Suppressor macrophage treated with lipopolysaccharide for 4 hours (primary cell): ENCODE measurements around the gene PIGU.
"Not testable (repeated sequence)": the region's sequence is repeated elsewhere in the genome, so short reads cannot be mapped to it uniquely, and the experiment has no call there.

Source experiments
- DNase-seq: peaks from one replicate; pipeline ENCODE4 v3.0.0-alpha.2; 2020

PIGU gene

DNA sequence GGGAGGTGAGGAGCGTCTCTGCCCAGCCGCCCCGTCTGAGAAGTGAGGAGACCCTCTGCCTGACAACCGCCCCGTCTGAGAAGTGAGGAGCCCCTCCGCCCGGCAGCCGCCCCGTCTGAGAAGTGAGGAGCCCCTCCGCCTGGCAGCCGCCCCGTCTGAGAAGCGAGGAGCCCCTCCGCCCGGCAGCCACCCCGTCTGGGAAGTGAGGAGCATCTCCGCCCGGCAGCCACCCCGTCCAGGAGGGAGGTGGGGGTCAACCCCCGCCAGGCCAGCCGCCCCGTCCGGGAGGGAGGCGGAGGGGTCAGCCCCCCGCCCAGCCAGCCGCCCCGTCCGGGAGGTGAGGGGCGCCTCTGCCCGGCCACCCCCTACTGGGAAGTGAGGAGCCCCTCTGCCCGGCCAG is 18.2 kb downstream of the PIGU start:
- DNase-seq, result not testable (repeated sequence)

- DNase-seq, result no peak
These were observed 22.6 kb downstream of the PIGU start for GRCh38 chr20:34654207-34654744.

DNA sequence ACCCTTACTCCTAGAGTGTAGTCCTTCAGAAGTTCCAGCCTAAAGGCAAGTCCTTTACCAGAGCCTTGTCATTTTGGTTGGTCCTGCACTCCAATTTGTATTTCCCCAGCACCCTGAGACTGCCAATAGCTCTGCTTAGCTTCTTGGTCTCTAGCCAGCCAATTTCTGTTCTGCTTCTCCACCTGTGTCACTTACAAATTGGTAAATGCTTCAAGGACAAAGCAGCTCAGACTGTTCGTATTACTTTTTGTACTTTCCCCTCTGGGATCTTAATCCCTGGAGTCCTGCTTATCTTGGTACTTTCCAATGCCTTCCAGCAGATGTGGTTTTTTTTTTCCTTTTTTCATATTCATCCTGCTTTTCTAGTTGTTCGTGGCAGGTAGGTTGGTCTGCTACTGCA is 25.7 kb downstream of the PIGU start:
- no peak for DNase-seq

GRCh38 chr20:34647737-34648136 is 29.2 kb downstream of the PIGU start:
- DNase-seq, result no peak

- DNase-seq, result no peak
These were observed 31.9 kb downstream of the PIGU start for GRCh38 chr20:34644951-34645350.

GRCh38 chr20:34644345-34644744 is 32.5 kb downstream of the PIGU start:
- no peak for DNase-seq

DNA sequence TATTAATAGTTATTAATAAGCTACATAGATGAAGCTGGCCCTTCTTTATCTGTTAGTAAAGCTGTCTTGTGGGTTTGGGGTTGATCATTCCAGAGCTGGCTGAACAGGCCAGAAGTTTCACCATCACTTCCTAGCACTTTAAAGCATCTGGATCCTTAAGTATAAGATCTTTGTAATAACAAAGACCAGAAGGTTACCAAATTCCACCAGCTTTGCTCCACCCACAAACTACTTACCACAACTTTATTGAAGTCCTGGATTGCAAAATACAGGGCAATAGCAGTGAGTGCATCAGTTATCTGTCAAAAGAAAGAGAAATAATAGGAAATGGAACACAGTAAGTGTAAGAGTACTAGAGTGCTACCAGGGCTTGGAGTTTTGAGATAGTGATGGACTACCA is 33.0 kb downstream of the PIGU start:
- peak; percentile 55 for DNase-seq

DNA sequence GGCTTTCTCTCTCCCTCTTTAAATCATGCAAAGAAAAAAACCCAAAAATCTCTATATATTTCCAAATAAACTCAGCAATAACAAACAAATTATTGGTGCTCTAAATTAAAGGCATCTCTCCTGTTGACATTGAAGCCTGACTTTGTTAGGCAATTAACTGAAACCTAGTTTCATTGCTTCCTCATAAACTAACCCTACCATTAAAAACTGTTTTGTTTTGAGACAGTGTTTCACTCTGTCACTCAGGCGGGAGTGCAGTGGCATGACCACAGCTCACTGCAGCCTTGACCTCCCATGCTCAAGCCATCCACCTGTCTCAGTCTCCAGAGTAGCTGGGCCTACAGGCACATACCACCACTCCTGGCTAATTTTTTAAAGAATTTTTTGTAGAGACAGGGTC is 34.9 kb downstream of the PIGU start:
- DNase-seq, result no peak

DNA sequence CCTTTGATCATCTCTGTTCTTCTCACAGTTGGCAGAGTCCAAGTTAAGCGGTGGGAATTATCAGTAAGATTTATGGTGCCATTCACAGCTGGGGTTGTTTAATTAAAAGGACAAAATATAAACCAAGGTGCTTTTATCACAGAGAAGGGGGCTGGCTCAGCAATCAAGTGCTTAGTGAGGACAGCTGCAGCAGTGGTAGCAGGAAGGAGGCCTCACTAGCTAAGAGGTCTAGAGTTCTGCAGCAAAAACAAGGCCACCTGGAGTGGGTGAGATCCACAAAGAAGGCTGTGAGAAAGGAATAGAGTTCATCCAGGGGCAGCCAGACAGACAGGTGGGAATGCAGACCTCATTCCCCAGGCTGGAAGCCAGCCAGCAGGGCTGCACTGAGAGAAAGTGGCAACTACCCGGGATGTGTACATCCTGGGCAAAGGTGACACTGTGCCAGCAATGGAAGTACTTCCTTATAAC is 37.1 kb downstream of the PIGU start:
- no peak for DNase-seq

DNA sequence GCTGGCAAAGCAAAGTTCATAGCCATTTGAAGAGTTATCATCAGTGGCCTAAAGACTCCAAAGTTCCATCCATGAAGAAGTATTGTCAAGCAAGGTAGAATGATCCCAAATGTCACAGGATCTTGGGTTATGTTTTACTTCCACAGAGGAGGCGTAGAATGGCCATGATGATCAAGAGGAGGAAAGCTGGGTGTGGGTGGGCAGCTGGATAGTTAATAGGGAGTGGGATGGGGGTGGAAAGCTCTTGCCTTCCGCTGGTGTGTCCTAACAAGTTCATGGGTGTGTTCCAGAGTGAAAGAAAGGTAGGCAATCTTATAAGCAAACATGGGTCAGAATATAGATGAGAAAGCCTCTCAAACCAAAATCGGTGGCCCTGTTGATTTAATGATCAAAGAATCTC is 38.4 kb downstream of the PIGU start:
- DNase-seq, result no peak

GRCh38 chr20:34638039-34638292 is 38.9 kb downstream of the PIGU start:
- no peak for DNase-seq

- DNase-seq, result no peak
These were observed 39.5 kb downstream of the PIGU start for GRCh38 chr20:34637245-34638038.

GRCh38 chr20:34636648-34637047 is 40.2 kb downstream of the PIGU start:
- no peak for DNase-seq

GRCh38 chr20:34634392-34634791 is 42.5 kb downstream of the PIGU start:
- DNase-seq, result no peak

DNA sequence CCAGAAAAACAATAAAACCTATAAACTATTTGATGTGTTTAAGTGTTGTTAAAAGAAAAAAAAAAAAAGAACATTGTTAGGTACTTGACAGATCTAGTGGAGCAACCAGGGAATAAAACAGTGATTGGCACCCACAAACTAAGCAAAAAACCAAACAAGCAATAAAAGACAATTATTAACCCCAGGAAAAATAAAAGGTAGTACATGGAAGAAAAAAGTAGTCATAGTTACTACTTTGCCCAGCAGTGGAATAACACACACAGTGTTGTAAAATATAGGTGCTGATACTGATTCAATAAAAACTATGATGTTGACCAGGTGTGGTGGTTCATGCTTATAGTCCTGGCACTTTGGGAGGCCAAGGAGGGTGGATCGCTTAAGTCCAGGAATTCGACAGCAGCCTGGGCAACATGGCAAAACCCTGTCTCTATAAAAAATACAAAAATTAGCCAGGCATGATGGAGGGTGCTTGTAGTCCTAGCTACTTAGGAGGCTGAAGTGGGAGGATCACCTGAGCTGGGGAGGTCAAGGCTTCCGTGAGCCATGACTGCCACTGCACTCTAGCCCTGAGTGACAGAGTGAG is 43.9 kb downstream of the PIGU start:
- DNase-seq, result no peak

DNA sequence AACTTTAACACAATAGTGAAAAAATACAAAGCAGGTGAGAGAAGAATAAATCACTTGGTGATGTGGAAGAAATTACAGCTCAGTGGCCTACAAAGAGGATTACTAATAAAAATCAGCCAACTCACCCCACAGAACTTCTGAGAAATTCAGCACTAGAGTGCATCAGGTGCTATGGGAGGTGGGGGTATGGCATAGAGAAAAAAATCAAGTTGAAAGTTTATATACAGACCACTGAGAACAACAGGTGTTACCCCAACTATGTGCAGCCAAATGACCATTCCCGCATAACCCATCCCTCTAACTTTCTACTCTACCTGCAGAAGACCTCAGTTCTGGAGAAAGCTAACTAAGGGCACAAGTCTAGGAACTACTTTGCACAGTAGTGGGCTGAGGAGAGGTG is 47.0 kb downstream of the PIGU start:
- DNase-seq, result no peak

- DNase-seq, result no peak
These were observed 47.5 kb downstream of the PIGU start for GRCh38 chr20:34629342-34629741.

- no peak for DNase-seq
These were observed 48.9 kb downstream of the PIGU start for GRCh38 chr20:34628026-34628425.

- no peak for DNase-seq
These were observed 49.4 kb downstream of the PIGU start for GRCh38 chr20:34627458-34627857.

DNA sequence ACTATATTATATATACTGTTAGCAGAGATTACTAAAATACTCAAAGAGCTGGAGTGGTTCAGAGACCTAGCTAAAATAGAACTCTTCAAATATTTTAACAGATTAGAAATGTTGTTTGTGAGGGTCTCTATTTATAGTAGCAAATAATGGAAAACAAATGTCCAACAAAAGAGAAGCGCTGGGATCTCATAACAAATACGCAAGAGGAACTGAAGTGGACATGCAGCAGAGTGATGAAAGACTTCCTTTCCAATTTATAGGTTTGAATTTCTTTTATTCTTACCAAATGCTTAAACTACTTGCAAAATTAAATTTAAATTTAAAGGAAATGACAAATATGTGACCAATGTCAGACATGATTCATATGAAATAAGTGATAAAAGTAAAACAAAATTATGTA is 49.9 kb downstream of the PIGU start:
- DNase-seq, result peak; percentile 15

GRCh38 chr20:34624629-34625028 is 52.3 kb downstream of the PIGU start:
- DNase-seq, result no peak

GRCh38 chr20:34622821-34623451 is 54.0 kb downstream of the PIGU start:
- DNase-seq, result peak; percentile 52

DNA sequence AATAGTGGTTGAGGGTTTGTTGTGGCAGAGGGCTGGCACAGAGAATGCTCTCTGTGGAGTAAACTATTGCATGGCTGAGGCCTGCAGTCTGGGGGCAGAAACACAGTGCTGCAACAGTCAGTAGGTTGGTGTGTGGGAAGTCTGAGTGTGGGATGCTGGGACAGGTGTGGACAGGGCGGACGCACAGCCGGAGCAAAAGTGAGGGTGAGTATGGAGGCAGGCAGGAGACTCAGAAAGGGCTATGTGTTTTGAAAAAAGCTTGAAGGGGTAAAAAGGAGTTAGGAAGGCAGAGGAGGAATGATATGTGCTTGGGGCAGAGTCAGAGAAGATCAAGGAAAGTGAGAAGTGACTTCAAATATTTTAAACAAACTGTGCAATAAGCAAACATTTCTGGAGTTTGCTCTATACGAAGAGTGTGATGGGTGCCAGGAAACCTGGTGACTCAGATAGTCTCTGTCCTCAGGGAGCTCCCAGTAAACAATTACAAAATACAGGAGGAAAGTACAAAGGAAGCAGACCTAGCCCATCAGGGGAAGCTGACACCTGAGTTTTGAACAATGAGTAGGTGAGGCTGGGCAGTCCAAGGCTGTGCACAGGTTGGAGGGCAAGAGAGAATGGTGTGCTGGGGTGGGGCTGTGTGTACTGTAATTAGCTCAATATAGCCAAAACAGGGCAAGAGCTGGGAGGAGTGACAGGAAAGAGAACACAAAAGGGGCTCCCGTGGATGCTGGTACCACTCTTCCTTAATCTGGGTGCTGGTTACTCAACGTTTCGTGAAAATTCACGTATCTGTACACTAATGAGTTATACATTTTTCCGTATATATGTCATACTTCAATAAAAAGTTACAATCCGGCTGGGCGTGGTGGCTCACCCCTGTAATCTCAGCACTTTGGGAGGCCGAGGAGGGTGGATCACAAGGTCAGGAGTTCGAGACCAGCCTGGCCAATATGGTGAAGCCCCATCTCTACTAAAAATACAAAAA is 55.2 kb downstream of the PIGU start:
- DNase-seq, result no peak
